Keratinocyte (primary cell): Measurements from ENCODE around the gene ARHGAP8. TPM values are rescaled to one million over a fixed set of nuclear protein-coding genes. Genes with fewer than 3 reads are reported as not detected.
"Not testable (repeated sequence)": the region's sequence is repeated elsewhere in the genome, so short reads cannot be mapped to it uniquely, and the experiment has no call there.

ENCODE experiments used
- DNase-seq: peaks from one replicate; pipeline ENCODE4 v3.0.0-alpha.2; 2011; ENCODE audit warnings: low read depth, missing footprints, low spot score
- FAIRE-seq: peaks from 2 replicates; lab custom pipeline; 2011; peaks lifted over from hg19 to GRCh38; lab: Jason Lieb, UNC
- H2AFZ ChIP-seq: 2 replicates; pipeline ENCODE4 v1.6.0; 2012; ENCODE audit warnings: low read length, control low read depth, inconsistent platforms; ENCODE audit not compliant: control insufficient read depth
- H3K27ac ChIP-seq: 2 replicates; pipeline ENCODE4 v1.5.1; 2011; ENCODE audit warnings: low read length; ENCODE audit not compliant: control insufficient read depth, insufficient read depth
- H3K27me3 ChIP-seq: 3 replicates; pipeline ENCODE4 v1.6.0; 2011; ENCODE audit warnings: low read length; ENCODE audit not compliant: control insufficient read depth, insufficient read depth; ENCODE audit errors: extremely low read depth
- H3K36me3 ChIP-seq, 2 experiments: 2 replicates in 1 of 2; 3 replicates in 1 of 2; pipeline ENCODE4 v1.5.1; 2011; ENCODE audit warnings: low read length in 2 of 2, mild to moderate bottlenecking in 1 of 2; ENCODE audit not compliant: control insufficient read depth in 2 of 2, insufficient read depth in 2 of 2; ENCODE audit errors: extremely low read depth in 1 of 2
- H3K4me1 ChIP-seq: 3 replicates; pipeline ENCODE4 v1.5.1; 2011; ENCODE audit warnings: low read length; ENCODE audit not compliant: control insufficient read depth, insufficient read depth; ENCODE audit errors: extremely low read depth
- H3K4me2 ChIP-seq: 3 replicates; pipeline ENCODE4 v1.6.0; 2011; ENCODE audit warnings: low read depth, low read length; ENCODE audit not compliant: control insufficient read depth, insufficient read depth; ENCODE audit errors: extremely low read depth
- H3K4me3 ChIP-seq, 3 experiments: fragments of 200-600 bp in 1 of 3; sonication (generic) in 1 of 3; 2 replicates in 2 of 3; 3 replicates in 1 of 3; pipeline ENCODE4 v1.5.1; 2011 to 2016; ENCODE audit warnings: low read length in 3 of 3, mild to moderate bottlenecking in 3 of 3, control low read depth in 2 of 3, inconsistent platforms in 1 of 3, low read depth in 1 of 3, mixed read lengths in 1 of 3, mixed run types in 1 of 3, moderate library complexity in 1 of 3; ENCODE audit not compliant: control insufficient read depth in 2 of 3, insufficient read depth in 2 of 3; ENCODE audit errors: extremely low read depth in 1 of 3
- H3K79me2 ChIP-seq: 2 replicates; pipeline ENCODE4 v1.6.0; 2012; ENCODE audit warnings: low read length; ENCODE audit not compliant: control insufficient read depth, insufficient read depth
- H3K9ac ChIP-seq: 3 replicates; pipeline ENCODE4 v1.6.0; 2011; ENCODE audit warnings: low read length; ENCODE audit not compliant: control insufficient read depth, insufficient read depth; ENCODE audit errors: extremely low read depth
- H3K9me1 ChIP-seq: 3 replicates; pipeline ENCODE4 v1.6.0; 2011; ENCODE audit warnings: low read length; ENCODE audit not compliant: control insufficient read depth, insufficient read depth; ENCODE audit errors: extremely low read depth
- H3K9me3 ChIP-seq: 2 replicates; pipeline ENCODE4 v1.5.1; 2012; ENCODE audit warnings: low read depth, low read length; ENCODE audit not compliant: control insufficient read depth
- H4K20me1 ChIP-seq: 3 replicates; pipeline ENCODE4 v1.6.0; 2011; ENCODE audit warnings: low read length; ENCODE audit not compliant: control insufficient read depth, insufficient read depth; ENCODE audit errors: extremely low read depth
- CTCF ChIP-seq, 3 experiments: IDR thresholded peaks in 1 of 3; conservative IDR thresholded peaks in 1 of 3; optimal IDR thresholded peaks in 1 of 3; 2 replicates in 2 of 3; 3 replicates in 1 of 3; pipeline versions ENCODE3 to v1.5.1; 2011; ENCODE audit warnings: low read length in 3 of 3, mild to moderate bottlenecking in 3 of 3, moderate library complexity in 2 of 3, control low read depth in 1 of 3, inconsistent platforms in 1 of 3; ENCODE audit not compliant: insufficient read depth in 2 of 3; ENCODE audit errors: extremely low read depth in 1 of 3
- EZH2 ChIP-seq: IDR thresholded peaks from one replicate; pipeline ENCODE4 v1.6.1; 2012; ENCODE audit warnings: inconsistent platforms, mild to moderate bottlenecking, low read length, moderate library complexity
- dilution Hi-C: fragments of 300-500 bp; cut with MboI; formaldehyde crosslinking; loops from one replicate; pipeline ENCODE4 v1.7.0; 2020; ENCODE audit warnings: low sequenced_read_pairs; ENCODE audit not compliant: extremely low pct_ligation_motif_present
- polyA plus RNA-seq, 5 experiments: library from polyadenylated mRNA; depleted of rRNA in 3 of 5; stranded (reverse) in 3 of 5; stranded (forward) in 1 of 5; unstranded in 1 of 5; fragments of >200 nt; gene quantifications; 1 replicate in 1 of 5; 2 replicates in 3 of 5; 3 replicates in 1 of 5; pipeline versions ENCODE4 v1.2.1 to v1.2.3, GENCODE V29; 2011 to 2012; ENCODE audit warnings: missing spikeins in 2 of 5, low read depth in 1 of 5, low replicate concordance in 1 of 5

Gene ARHGAP8
- polyA plus RNA-seq, 1 donor (not counting 4 experiments of a cell fraction or from before 2014, with no cell fraction given) = 21.3 TPM

- no peak for DNase-seq
Observed at GRCh38 chr22:44745853-44746789, 6.3 kb upstream of the ARHGAP8 start.

GRCh38 chr22:44747784-44748127 lies 4.6 kb upstream of the ARHGAP8 start:
- H3K9ac ChIP-seq, FAIRE-seq, H3K9me1 ChIP-seq, H3K79me2 ChIP-seq, H3K4me3 ChIP-seq, H4K20me1 ChIP-seq, H3K27me3 ChIP-seq, H2AFZ ChIP-seq, dilution Hi-C loops, H3K9me3 ChIP-seq, H3K4me1 ChIP-seq, DNase-seq, H3K4me2 ChIP-seq, H3K27ac ChIP-seq, H3K36me3 ChIP-seq: not testable (repeated sequence)

More at GRCh38 chr22:44745853-44746789, 6.3 kb upstream of the ARHGAP8 start:
- no peak overlapping the region for H2AFZ ChIP-seq
- no peaks in the 10 kb centered on the region for H3K79me2 ChIP-seq
- no peaks in the 10 kb centered on the region for H3K9me3 ChIP-seq
- H4K20me1 ChIP-seq = no peaks in the 10 kb centered on the region
- no peak overlapping the region for H3K4me3 ChIP-seq
- dilution Hi-C loops = no loop called here
- H3K4me2 ChIP-seq = no peak overlapping the region
- no peak overlapping the region for H3K9ac ChIP-seq
- H3K27me3 ChIP-seq = peaks cover 3% of the 10 kb centered on the region
- no peak for FAIRE-seq
- H3K9me1 ChIP-seq = no peaks in the 10 kb centered on the region
- no peak overlapping the region for H3K27ac ChIP-seq
- no peaks in the 10 kb centered on the region for H3K36me3 ChIP-seq
- no peak for TF ChIP-seq EZH2
- peaks cover 5% of the 10 kb centered on the region for H3K4me1 ChIP-seq

DNA sequence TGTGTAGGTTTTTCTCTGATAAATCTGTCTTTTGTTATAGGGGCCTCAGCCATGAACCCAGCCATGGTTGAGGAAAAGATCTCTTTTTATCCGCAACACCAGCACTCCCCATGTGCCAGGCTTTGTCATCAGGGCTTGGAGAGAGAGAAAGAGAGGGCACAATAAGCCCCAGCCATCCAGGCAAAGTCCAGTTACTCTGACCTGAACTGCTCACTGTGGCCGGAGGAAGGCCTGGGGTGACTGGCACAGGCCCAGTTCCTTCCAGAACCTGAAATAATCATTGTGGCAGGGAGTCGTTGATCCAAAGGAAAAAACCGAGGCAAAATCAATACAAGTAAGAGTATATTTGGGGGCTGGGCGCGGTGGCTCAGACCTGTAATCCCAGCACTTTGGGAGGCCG lies 3.9 kb upstream of the ARHGAP8 start:
- Histone ChIP-seq H3K79me2 (peaks cover 8% of the 10 kb centered on the region), H3K4me2 (no peak overlapping the region), H3K9ac (no peak overlapping the region), H3K27me3 (peaks cover 3% of the 10 kb centered on the region), H3K4me3 (no peak overlapping the region), H4K20me1 (no peaks in the 10 kb centered on the region), H3K4me1 (peaks cover 8% of the 10 kb centered on the region), H2AFZ (no peak overlapping the region), H3K9me1 (no peaks in the 10 kb centered on the region), H3K36me3 (no peaks in the 10 kb centered on the region), H3K27ac (no peak overlapping the region), H3K9me3 (no peaks in the 10 kb centered on the region)
- DNase-seq (no peak), FAIRE-seq (no peak)
- TF ChIP-seq EZH2 = no peak
- no peak for TF ChIP-seq CTCF (optimal IDR thresholded peaks at IDR 0.05 in 1 of 3, IDR thresholded peaks at IDR 0.05 in 1 of 3, conservative IDR thresholded peaks at IDR 0.05 in 1 of 3; ENCODE audit: extremely low read depth in 1 of 3, insufficient read depth in 2 of 3, low read length in 3 of 3)
- dilution Hi-C loops = no loop called here
